HG02981 (cell line): ENCODE data around the gene SRMS.

ENCODE experiments used
- ATAC-seq: cut with Tn5 transposase; IDR thresholded peaks from one replicate; pipeline ENCODE4 v1.9.1; 2021; ENCODE audit warnings: mild to moderate bottlenecking, moderate library complexity; ENCODE audit not compliant: unreplicated experiment

Gene SRMS

GRCh38 chr20:63547725-63548480, at the start of gene SRMS:
TSS of gene SRMS (minus strand) at chr20:63547749. CDS start at chr20:63547463, 286 bp downstream.
- ATAC-seq: no peak

GRCh38 chr20:63596423-63596822, 48.9 kb upstream of the SRMS start:
- ATAC-seq: no peak

- no peak for ATAC-seq
Measured at GRCh38 chr20:63595416-63596127, 48.0 kb upstream of the SRMS start.

- ATAC-seq: no peak
Measured at GRCh38 chr20:63594043-63594561, 46.6 kb upstream of the SRMS start.

- ATAC-seq: no peak
Measured at GRCh38 chr20:63592661-63593060, 45.1 kb upstream of the SRMS start.

- ATAC-seq: no peak
Measured at GRCh38 chr20:63591786-63592355, 44.3 kb upstream of the SRMS start.

- ATAC-seq: no peak
Measured at GRCh38 chr20:63591147-63591533, 43.6 kb upstream of the SRMS start.

- ATAC-seq: no peak
Measured at GRCh38 chr20:63590218-63591146, 42.9 kb upstream of the SRMS start.

GRCh38 chr20:63589261-63590217, 42.0 kb upstream of the SRMS start:
- ATAC-seq: no peak

GRCh38 chr20:63588641-63589041, 41.1 kb upstream of the SRMS start:
- ATAC-seq: no peak

- no peak for ATAC-seq
Measured at GRCh38 chr20:63587776-63588591, 40.4 kb upstream of the SRMS start.

- no peak for ATAC-seq
Measured at GRCh38 chr20:63587256-63587655, 39.7 kb upstream of the SRMS start.

- ATAC-seq: no peak
Measured at GRCh38 chr20:63586797-63587196, 39.2 kb upstream of the SRMS start.

- no peak for ATAC-seq
Measured at GRCh38 chr20:63585616-63586565, 38.3 kb upstream of the SRMS start.

GRCh38 chr20:63582382-63583063, 35.0 kb upstream of the SRMS start:
- no peak for ATAC-seq

- ATAC-seq: no peak
Measured at GRCh38 chr20:63580796-63581461, 33.4 kb upstream of the SRMS start.
